ENCODE measurements around the gene TFIP11.

The TFIP11 gene

DNA sequence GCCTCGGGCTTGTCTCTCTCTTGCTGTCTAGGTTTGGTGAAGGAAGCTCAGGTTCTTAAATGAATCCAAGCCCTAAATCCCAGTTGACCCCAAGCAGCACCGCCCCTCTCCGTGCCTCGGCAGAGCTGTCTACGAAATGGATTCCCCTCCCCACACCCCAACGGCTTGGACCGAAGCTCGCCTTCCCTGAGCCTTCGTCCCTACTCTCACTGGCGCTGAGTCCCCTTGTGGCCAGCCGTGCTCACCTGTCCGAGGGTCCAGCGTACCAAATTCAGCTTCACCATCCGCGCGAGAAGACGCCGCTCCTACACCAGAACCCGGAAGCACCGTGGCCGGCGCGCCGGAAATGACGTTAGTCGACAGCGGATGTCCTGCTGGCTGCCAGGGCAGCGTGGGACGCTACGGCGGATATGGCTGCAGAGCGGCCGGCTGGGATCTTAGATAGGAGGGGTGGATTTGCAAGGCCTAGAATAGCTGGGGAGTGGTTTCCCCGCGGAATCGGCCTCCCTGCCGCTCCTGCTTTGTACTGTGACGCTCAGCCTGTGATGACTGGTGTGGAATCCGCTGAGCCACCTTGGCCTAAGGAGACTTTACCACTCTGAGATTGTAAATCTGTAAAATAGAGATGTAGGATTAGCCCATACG is at the start of gene TFIP11:
Gene TFIP11 (minus strand): TSS at position 325 of the 645 bp plus-strand sequence. CDS start 2,201 bp downstream, outside the sequence.
- H3K9me3 ChIP-seq, result no peaks in the 10 kb centered on the region
- H3K9ac ChIP-seq, result peak within 1 kb of the TSS; percentile 84
- peak within 1 kb of the TSS; percentile 66 for H3K27ac ChIP-seq
- H4K20me1 ChIP-seq, result peaks cover 11% of the 10 kb centered on the region; the same call in 1 of the 2 replicates
- peaks cover 43% of the 10 kb centered on the region for H3K4me1 ChIP-seq
- peaks cover 40% of the 10 kb centered on the region for H3K36me3 ChIP-seq
- no peaks in the 10 kb centered on the region for H3K27me3 ChIP-seq
- peak within 1 kb of the TSS; percentile 94 for H3K4me2 ChIP-seq
- peak within 1 kb of the TSS; percentile 89 for H3K4me3 ChIP-seq
- no peak for TF ChIP-seq Cebpa-rat (IDR thresholded peaks at IDR 0.05)

DNA sequence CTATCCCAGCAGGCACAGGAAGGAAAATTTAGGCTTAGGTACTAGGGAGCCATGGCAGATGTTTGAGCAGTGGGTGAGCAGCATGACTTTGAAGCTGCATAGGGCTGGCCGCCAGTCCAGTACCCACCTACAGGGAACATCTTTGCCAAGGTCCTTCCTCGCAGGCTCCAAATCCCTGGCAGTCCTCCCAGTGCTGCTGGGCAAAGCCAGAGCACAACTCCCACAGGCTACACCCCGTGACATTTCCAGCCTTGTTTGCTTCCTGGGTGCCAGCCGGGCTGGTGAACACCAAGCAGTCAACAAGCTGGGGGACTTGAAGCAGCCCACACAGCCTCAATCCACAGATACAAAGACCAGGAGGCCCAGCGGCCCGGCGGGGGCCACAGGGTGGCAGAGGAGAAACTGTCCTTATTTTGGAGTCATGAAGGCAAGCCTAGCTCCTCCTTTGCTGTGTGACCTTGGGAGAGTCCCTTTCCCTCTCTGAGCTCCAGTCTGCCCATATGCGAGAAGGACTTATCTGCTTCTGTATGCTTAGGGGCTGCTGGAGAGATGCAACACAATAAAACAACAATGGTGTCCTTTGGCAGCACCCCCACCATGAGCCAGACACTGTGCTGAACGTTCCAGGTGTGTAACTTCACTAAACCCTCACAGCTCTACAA is 49.6 kb upstream of the TFIP11 start:
- H3K4me1 ChIP-seq, result peaks cover 83% of the 10 kb centered on the region
- peaks cover 53% of the 10 kb centered on the region for H3K36me3 ChIP-seq
- peak overlapping the region; percentile 35 for H3K27ac ChIP-seq
- H3K9ac ChIP-seq, result no peak overlapping the region
- no peaks in the 10 kb centered on the region for H3K27me3 ChIP-seq
- no peak overlapping the region for H3K4me3 ChIP-seq
- TF ChIP-seq Cebpa-rat (IDR thresholded peaks at IDR 0.05), result no peak
- H3K4me2 ChIP-seq, result no peak overlapping the region
- peaks cover 94% of the 10 kb centered on the region for H4K20me1 ChIP-seq
- no peaks in the 10 kb centered on the region for H3K9me3 ChIP-seq

DNA sequence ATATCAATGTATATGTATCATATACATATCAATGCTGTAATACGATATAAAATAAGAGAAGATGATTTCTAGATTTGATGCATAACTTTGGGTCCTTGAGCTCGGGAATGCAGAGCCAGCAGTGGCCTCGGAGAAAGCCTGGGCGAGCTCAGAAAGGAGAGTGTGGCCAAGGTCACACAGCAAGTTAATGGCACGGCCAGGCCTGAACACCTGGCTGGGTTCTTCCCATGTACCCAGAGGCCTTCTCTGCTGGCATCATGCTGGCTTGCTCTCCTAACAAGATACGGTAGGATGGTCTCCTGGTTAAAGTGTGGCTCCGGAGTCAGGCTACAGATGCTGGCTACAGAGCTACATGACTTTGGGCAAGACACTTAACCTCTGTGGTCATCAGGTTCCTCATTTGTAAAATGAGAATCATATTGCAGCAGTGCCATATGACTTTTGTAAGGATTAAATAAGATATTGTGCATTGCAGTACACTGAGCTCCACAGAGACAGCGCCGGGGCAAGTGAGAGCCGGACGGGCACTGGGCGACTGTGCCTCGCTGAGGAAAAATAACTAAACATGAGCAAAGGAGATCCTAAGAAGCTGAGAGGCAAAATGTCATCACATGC is 47.8 kb upstream of the TFIP11 start:
- peaks cover 57% of the 10 kb centered on the region for H3K36me3 ChIP-seq
- no peaks in the 10 kb centered on the region for H3K9me3 ChIP-seq
- no peaks in the 10 kb centered on the region for H3K27me3 ChIP-seq
- peaks cover 74% of the 10 kb centered on the region for H3K4me1 ChIP-seq
- H4K20me1 ChIP-seq, result peaks cover 91% of the 10 kb centered on the region
- H3K9ac ChIP-seq, result peak overlapping the region; percentile 46; the same call in 1 of the 2 replicates
- no peak overlapping the region; the same call in 1 of the 2 replicates for H3K27ac ChIP-seq
- H3K4me3 ChIP-seq, result no peak overlapping the region
- no peak overlapping the region for H3K4me2 ChIP-seq
- no peak for TF ChIP-seq Cebpa-rat (IDR thresholded peaks at IDR 0.05)

GRCh38 chr22:26558248-26558895 is 46.1 kb upstream of the TFIP11 start:
- H3K36me3 ChIP-seq, result peaks cover 46% of the 10 kb centered on the region
- peak overlapping the region; percentile 59; the same call in 1 of the 2 replicates for H3K27ac ChIP-seq
- no peak overlapping the region for H3K4me2 ChIP-seq
- H3K9me3 ChIP-seq, result no peaks in the 10 kb centered on the region
- H4K20me1 ChIP-seq, result peaks cover 91% of the 10 kb centered on the region
- no peaks in the 10 kb centered on the region for H3K27me3 ChIP-seq
- H3K4me1 ChIP-seq, result peaks cover 74% of the 10 kb centered on the region
- no peak for TF ChIP-seq Cebpa-rat (IDR thresholded peaks at IDR 0.05)
- H3K4me3 ChIP-seq, result no peak overlapping the region
- H3K9ac ChIP-seq, result no peak overlapping the region

DNA sequence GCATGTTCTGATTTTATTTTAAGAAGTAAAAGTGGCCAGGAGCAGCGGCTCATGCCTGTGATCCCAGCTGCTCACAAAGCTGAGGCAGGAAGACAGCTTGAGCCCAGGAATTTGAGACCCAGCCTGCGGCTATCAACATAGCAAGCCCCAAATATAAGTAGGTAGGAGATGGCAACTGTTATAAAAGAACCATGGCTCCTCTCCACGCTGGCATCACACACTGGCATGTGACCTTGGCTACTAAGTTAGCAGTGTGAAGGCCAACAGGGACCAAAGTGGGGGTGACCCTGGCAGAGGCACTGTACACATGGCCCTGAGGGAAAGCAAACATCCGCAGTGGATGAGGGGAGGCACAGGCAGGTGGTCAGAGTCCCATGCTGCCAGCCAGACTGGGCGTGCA is 44.6 kb upstream of the TFIP11 start:
- Histone ChIP-seq H4K20me1 (peaks cover 91% of the 10 kb centered on the region), H3K27ac (no peak overlapping the region), H3K36me3 (peaks cover 37% of the 10 kb centered on the region), H3K4me1 (peaks cover 76% of the 10 kb centered on the region), H3K4me2 (no peak overlapping the region), H3K27me3 (no peaks in the 10 kb centered on the region), H3K9me3 (no peaks in the 10 kb centered on the region), H3K4me3 (no peak overlapping the region), H3K9ac (no peak overlapping the region)
- TF ChIP-seq Cebpa-rat (IDR thresholded peaks at IDR 0.05), result no peak

- Histone ChIP-seq H3K4me2 (no peak overlapping the region; the same call in 1 of the 2 replicates), H3K36me3 (peaks cover 40% of the 10 kb centered on the region), H3K27ac (no peak overlapping the region), H3K4me1 (peaks cover 86% of the 10 kb centered on the region), H3K27me3 (no peaks in the 10 kb centered on the region), H3K9me3 (no peaks in the 10 kb centered on the region), H3K4me3 (no peak overlapping the region), H3K9ac (no peak overlapping the region), H4K20me1 (peaks cover 95% of the 10 kb centered on the region)
- TF ChIP-seq Cebpa-rat (IDR thresholded peaks at IDR 0.05), result no peak
Observed at GRCh38 chr22:26555478-26555877, 43.2 kb upstream of the TFIP11 start.

DNA sequence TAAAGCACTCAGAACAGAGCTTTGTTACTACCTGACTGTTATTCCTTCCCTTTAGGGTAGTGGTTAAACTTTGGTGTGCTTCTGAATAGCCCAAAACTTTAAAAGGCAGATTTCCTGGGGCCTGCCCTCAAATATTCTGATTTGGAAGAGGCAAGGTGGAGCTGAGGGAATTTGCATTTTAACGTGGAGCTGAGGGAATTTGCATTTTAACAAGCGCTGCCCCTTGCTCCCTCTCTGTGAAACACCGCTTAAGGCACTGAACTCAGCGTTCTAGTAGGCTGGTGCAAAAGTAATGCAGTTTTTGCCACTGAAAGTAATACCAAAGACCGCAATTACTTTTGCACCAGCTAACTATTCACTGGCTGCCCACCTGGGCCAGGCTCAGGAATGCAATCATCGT is 42.7 kb upstream of the TFIP11 start:
- Histone ChIP-seq H3K36me3 (peaks cover 39% of the 10 kb centered on the region), H3K27me3 (no peaks in the 10 kb centered on the region), H3K9ac (no peak overlapping the region), H3K4me3 (no peak overlapping the region), H3K4me1 (peaks cover 86% of the 10 kb centered on the region), H3K4me2 (peak overlapping the region; percentile 76; the same call in 1 of the 2 replicates), H4K20me1 (peaks cover 95% of the 10 kb centered on the region), H3K27ac (0 out of 2 replicates have a peak overlapping the region, but pooled peaks have one; percentile 4), H3K9me3 (no peaks in the 10 kb centered on the region)
- no peak for TF ChIP-seq Cebpa-rat (IDR thresholded peaks at IDR 0.05)

GRCh38 chr22:26553056-26553752 is 40.9 kb upstream of the TFIP11 start:
- Histone ChIP-seq H4K20me1 (peaks cover 80% of the 10 kb centered on the region), H3K36me3 (peaks cover 35% of the 10 kb centered on the region), H3K27me3 (no peaks in the 10 kb centered on the region), H3K4me1 (peaks cover 84% of the 10 kb centered on the region), H3K27ac (peak overlapping the region; percentile 15; the same call in 1 of the 2 replicates), H3K4me2 (peak overlapping the region; percentile 76), H3K9ac (0 out of 2 replicates have a peak overlapping the region, but pooled peaks have one; percentile 24), H3K4me3 (no peak overlapping the region), H3K9me3 (no peaks in the 10 kb centered on the region)
- TF ChIP-seq Cebpa-rat (IDR thresholded peaks at IDR 0.05), result no peak

DNA sequence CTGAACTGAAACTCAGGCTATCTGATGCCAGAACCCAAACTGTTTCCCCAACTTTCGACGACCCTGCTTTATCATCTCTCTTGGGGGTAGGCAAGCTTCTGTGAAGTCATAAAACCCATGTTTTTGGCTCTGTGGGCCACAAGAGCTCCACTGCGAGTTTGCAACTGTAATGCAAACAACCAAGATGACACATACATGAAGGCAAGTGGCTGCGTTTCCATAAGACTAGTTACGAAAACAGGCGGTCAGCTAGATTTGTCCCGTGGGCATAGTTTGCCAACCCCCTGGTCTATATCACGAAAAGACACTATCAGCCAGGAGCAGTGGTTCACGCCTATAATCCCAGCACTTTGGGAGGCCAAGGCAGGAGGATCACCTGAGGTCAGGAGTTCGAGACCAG is 40.2 kb upstream of the TFIP11 start:
- Histone ChIP-seq H3K27ac (peak overlapping the region; percentile 57; the same call in 1 of the 2 replicates), H4K20me1 (peaks cover 75% of the 10 kb centered on the region), H3K9ac (no peak overlapping the region)

More for the DNA sequence above, 40.2 kb upstream of the TFIP11 start:
- Histone ChIP-seq H3K4me2 (peak overlapping the region; percentile 76), H3K4me3 (no peak overlapping the region), H3K9me3 (no peaks in the 10 kb centered on the region), H3K36me3 (peaks cover 38% of the 10 kb centered on the region), H3K27me3 (no peaks in the 10 kb centered on the region), H3K4me1 (peaks cover 88% of the 10 kb centered on the region)
- TF ChIP-seq Cebpa-rat (IDR thresholded peaks at IDR 0.05), result no peak
